GM20000 (cell line): ENCODE measurements around the gene PTPRT.
A peak's percentile ranks its signal among the peaks of the same experiment; 100 is the strongest.

Experiments used
- DNase-seq: peaks from one replicate; pipeline ENCODE4 v3.0.0; 2012; ENCODE audit warnings: low spot score
- TF ChIP-seq, protein P1 (sequence below): IDR thresholded peaks from 2 replicates; pipeline ENCODE4 v1.5.1; 2012; ENCODE audit warnings: mild to moderate bottlenecking, control low read depth; ENCODE audit errors: extremely low read depth, missing control alignments

The PTPRT gene

DNA sequence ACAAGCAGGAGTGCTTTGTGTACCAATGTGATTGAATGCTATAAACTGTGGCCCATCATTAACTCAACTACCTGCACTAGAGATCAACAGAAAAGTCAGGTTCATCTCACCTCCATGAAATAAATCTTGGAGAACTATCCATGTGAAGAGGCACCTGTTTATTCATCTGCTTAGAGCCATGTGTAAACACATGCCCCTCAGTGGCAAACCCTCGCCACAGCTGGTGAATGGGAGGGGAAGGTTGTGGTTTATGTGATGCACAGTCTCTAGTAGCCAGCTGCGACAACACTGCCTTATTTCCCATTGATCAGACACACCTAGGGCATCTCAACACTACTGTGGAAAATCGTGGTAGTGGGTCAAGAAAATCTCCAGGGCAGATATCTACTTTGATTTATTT is 640.2 kb downstream of the PTPRT start:
- DNase-seq, result no peak
- TF ChIP-seq, protein P1, sequence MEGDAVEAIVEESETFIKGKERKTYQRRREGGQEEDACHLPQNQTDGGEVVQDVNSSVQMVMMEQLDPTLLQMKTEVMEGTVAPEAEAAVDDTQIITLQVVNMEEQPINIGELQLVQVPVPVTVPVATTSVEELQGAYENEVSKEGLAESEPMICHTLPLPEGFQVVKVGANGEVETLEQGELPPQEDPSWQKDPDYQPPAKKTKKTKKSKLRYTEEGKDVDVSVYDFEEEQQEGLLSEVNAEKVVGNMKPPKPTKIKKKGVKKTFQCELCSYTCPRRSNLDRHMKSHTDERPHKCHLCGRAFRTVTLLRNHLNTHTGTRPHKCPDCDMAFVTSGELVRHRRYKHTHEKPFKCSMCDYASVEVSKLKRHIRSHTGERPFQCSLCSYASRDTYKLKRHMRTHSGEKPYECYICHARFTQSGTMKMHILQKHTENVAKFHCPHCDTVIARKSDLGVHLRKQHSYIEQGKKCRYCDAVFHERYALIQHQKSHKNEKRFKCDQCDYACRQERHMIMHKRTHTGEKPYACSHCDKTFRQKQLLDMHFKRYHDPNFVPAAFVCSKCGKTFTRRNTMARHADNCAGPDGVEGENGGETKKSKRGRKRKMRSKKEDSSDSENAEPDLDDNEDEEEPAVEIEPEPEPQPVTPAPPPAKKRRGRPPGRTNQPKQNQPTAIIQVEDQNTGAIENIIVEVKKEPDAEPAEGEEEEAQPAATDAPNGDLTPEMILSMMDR, result no peak

DNA sequence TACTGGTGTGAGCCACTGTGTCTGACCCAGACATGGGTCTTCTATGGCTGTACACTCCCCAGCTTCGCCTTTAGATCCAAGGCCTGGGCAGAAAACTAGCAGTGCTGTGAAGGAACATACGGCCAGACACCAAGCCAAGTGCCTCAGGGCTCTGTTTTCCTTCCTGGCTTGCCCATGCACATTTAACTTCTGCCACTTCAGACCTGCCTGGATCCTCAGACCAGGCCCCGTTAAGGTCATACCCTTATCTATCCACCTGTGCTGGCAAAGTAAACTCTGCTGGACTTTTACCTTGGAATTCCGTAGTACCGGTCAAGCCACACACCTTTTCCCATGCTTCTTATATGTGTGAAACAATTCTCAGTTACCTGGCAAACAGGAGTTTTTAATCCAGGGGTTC is 644.8 kb downstream of the PTPRT start:
- TF ChIP-seq, protein P1, result no peak
- DNase-seq, result no peak

DNA sequence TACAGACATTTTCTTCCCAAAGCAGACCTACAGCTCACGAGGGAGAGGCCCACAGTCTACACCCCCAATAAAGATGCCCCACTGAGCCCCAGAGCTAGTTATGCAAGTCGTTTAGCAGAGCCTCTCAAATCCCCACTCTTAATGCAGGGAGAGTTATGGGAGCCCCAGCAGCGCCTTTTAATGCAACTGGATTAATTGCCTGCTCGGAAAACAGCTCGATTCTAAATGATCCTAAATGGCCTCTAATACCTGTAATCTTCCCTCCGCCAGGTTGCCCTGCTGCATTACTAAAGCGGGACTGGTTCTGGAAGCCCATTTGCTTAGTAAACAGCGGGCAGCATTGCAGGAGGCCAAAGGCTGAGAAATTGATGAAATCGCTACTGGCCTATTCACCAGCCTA is 656.9 kb downstream of the PTPRT start:
- DNase-seq, result no peak
- TF ChIP-seq, protein P1, result no peak

DNA sequence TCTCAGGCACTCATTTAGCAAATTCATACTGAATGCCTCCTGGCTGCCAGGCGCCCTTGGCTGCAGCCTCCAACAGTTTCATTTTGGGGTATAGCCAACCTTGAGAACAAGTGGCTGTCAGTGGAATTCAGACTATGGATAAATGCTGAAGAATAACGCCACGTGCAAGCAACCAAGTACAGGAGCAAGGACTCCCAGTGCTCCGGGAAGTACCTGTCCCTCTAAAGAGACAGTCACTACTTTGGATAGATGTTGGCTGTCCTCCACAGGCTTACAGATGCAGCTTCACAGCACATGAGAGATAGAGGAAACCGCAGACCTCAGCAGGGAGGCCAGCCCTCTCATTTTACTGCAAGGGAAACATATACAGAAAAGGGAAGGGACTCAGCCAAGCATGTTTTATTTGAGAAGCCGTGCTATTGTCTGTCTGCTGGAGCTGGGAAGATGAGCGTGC is 658.2 kb downstream of the PTPRT start:
- TF ChIP-seq, protein P1, result no peak
- no peak for DNase-seq

DNA sequence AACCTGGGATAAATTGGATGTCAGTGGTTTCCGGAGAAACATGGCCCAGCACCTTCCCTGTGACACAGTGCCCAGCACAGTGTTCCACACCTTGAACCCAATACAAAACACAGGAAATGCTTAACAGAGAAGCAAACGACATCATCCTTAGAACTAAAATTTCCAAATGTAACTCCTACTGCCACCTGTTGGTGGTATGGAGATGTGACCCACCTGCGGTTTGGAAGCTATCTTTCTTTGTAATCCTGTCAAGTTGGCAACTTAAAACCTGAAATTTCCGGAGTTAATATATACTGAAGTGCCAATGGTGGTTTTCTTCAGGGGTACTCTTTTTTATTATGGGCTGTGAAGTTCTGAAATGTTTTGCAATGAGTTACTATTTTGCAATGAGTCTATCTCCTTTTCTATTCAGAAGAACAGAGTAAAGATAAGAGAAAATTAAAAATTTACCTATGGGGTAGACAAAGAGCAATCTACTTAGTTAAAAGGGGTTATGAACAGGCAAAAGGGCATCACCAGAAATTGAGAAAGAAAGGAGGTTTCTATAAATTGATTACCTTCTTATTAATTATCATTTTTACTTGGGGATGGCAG is 658.8 kb downstream of the PTPRT start:
- DNase-seq, result peak; percentile 32
- TF ChIP-seq, protein P1, result peak; percentile 31

DNA sequence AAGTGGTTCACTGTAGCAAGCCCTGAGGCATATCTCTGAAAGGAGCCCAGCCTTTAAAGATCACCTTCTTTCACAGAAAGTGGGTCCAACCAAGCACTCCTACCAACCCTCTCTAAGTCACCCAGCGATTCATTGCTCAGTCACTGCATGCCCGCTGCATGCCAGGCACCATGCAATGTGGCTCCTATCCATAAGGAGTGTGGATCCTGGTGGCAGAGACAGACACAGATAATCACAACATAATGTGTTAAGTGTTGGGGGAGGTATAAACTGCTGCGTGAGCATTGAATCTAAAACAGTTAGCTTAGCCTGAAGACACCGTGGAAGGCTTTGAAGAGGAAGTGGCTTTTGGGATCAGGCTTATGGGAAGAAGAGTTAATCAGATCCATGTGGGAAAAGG is 659.5 kb downstream of the PTPRT start:
- TF ChIP-seq, protein P1, result no peak
- DNase-seq, result no peak

DNA sequence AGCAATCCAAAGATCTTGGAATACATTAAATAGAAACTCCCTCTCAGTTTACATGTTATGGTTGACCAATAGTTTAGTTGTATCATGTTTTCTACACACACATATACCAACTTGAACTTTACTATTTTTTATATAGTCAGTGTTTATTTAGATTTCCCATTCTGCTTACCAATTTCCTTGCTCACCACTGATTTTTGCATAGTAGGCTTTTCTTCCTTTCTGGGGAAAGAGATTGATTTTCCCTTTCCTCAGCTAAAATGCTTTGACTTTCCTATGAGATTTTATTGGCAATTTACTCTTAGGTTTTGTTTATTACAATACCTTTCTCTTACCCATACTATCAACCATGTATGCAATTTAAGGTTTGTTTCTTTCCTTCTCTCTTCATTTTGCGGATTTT is 665.6 kb downstream of the PTPRT start:
- TF ChIP-seq, protein P1, result no peak
- DNase-seq, result no peak
